ENCODE measurements around the gene CERS6. TPM values are rescaled to one million over a fixed set of nuclear protein-coding genes. Genes with fewer than 3 reads are reported as not detected.

The CERS6 gene
- total RNA-seq, 2 donors from 2014 or later = 12.5 to 16.3 TPM

- no peaks in the 10 kb centered on the region for H3K9me3 ChIP-seq
- ATAC-seq = no peak
- H3K27me3 ChIP-seq = no peaks in the 10 kb centered on the region
- TF ChIP-seq, protein P1, sequence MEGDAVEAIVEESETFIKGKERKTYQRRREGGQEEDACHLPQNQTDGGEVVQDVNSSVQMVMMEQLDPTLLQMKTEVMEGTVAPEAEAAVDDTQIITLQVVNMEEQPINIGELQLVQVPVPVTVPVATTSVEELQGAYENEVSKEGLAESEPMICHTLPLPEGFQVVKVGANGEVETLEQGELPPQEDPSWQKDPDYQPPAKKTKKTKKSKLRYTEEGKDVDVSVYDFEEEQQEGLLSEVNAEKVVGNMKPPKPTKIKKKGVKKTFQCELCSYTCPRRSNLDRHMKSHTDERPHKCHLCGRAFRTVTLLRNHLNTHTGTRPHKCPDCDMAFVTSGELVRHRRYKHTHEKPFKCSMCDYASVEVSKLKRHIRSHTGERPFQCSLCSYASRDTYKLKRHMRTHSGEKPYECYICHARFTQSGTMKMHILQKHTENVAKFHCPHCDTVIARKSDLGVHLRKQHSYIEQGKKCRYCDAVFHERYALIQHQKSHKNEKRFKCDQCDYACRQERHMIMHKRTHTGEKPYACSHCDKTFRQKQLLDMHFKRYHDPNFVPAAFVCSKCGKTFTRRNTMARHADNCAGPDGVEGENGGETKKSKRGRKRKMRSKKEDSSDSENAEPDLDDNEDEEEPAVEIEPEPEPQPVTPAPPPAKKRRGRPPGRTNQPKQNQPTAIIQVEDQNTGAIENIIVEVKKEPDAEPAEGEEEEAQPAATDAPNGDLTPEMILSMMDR (IDR thresholded peaks at IDR 0.05) = no peak
- no peak for TF ChIP-seq POLR2A (IDR thresholded peaks at IDR 0.05)
- H3K4me1 ChIP-seq = no peaks in the 10 kb centered on the region
- DNase-seq = no peak
- no peak overlapping the region for H3K4me3 ChIP-seq
- intact Hi-C loops (cut with DNase I) = no loop called here
- WGBS, 2 donors = 60 to 70% methylated on average over 2 of the region's 2 CpGs
- no peaks in the 10 kb centered on the region for H3K36me3 ChIP-seq (replicated peaks in 1 of 2; ENCODE audit: insufficient read depth in 1 of 2, low read depth in 2 of 2)
- no peak overlapping the region for H3K27ac ChIP-seq
Measured at GRCh38 chr2:168433527-168433926, 22.5 kb upstream of the CERS6 start.

GRCh38 chr2:168434146-168434545 is 21.9 kb upstream of the CERS6 start:
- Histone ChIP-seq H3K27me3 (no peaks in the 10 kb centered on the region), H3K4me1 (no peaks in the 10 kb centered on the region), H3K4me3 (no peak overlapping the region), H3K36me3 (replicated peaks in 1 of 2; ENCODE audit: insufficient read depth in 1 of 2, low read depth in 2 of 2) (no peaks in the 10 kb centered on the region), H3K27ac (no peak overlapping the region), H3K9me3 (no peaks in the 10 kb centered on the region)
- DNase-seq = peak; percentile 16 to 55 (median 48)
- 60 to 63% methylated on average over 2 of the region's 2 CpGs for WGBS, 2 donors
- no peak for ATAC-seq
- intact Hi-C loops (cut with DNase I) = no loop called here
- TF ChIP-seq, protein P1 (IDR thresholded peaks at IDR 0.05) = no peak

- no peak for TF ChIP-seq POLR2A (IDR thresholded peaks at IDR 0.05)
- TF ChIP-seq, protein P1 (IDR thresholded peaks at IDR 0.05) = no peak
- DNase-seq = no peak
- Histone ChIP-seq H3K4me1 (no peaks in the 10 kb centered on the region), H3K27me3 (no peaks in the 10 kb centered on the region), H3K9me3 (no peaks in the 10 kb centered on the region), H3K27ac (no peak overlapping the region), H3K4me3 (no peak overlapping the region), H3K36me3 (replicated peaks in 1 of 2; ENCODE audit: insufficient read depth in 1 of 2, low read depth in 2 of 2) (no peaks in the 10 kb centered on the region)
- no peak for ATAC-seq
- intact Hi-C loops (cut with DNase I) = no loop called here
Measured at GRCh38 chr2:168436840-168437239, 19.2 kb upstream of the CERS6 start.

DNA sequence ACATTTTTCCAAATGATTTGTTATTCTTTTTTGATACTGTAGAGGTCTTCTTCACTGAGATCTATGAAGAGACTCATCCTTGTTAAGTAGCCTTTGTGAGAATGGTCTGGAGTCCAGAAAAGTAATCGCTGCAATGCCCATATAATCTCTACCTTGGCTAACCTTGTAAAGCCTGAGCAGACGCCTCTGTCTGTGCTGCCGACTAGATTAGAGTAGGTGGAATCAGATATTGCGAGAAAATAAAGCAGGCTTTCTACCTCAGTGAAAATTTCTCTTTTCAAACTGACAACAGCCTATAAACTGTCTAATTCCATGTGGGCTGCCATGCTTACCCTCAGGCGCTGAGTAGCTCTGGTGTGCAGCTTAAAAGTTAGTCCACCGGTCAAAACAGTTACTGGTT is 17.5 kb upstream of the CERS6 start:
- TF ChIP-seq, protein P1 (IDR thresholded peaks at IDR 0.05) = no peak
- no peak for TF ChIP-seq POLR2A (IDR thresholded peaks at IDR 0.05)
- no peak overlapping the region for H3K27ac ChIP-seq
- no peak for DNase-seq
- no peaks in the 10 kb centered on the region for H3K9me3 ChIP-seq
- WGBS, 2 donors = 80 to 86% methylated on average over 6 of the region's 6 CpGs
- intact Hi-C loops (cut with DNase I) = no loop called here
- no peak for ATAC-seq
- H3K36me3 ChIP-seq (replicated peaks in 1 of 2; ENCODE audit: insufficient read depth in 1 of 2, low read depth in 2 of 2) = no peaks in the 10 kb centered on the region
- H3K4me3 ChIP-seq = no peak overlapping the region
- no peaks in the 10 kb centered on the region for H3K27me3 ChIP-seq
- no peaks in the 10 kb centered on the region for H3K4me1 ChIP-seq

DNA sequence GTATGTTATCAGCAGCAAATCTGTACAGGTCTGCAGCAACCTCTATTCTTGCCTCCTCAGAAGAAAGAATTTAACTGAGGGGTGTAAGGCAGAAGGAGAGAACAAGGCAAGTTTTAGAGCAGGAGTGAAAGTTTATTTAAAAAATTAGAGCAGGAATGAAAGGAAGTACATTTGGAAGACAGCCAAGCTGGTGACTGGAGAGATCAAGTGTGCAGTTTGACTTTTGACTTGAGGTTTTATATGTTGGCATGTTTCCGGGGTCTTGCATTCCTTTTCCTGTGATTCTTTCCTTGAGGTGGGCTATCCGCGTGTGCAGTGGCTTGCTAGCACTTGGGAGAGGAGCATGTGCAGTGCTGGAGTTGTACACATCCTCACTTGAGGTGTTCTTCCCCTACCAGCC is 16.5 kb upstream of the CERS6 start:
- Histone ChIP-seq H3K36me3 (replicated peaks in 1 of 2; ENCODE audit: insufficient read depth in 1 of 2, low read depth in 2 of 2) (no peaks in the 10 kb centered on the region), H3K27ac (no peak overlapping the region), H3K4me3 (no peak overlapping the region), H3K4me1 (no peaks in the 10 kb centered on the region), H3K9me3 (no peaks in the 10 kb centered on the region), H3K27me3 (no peaks in the 10 kb centered on the region)
- ATAC-seq (no peak), DNase-seq (no peak)
- intact Hi-C loops (cut with DNase I) = no loop called here
- WGBS, 2 donors = 58 to 76% methylated on average over 3 of the region's 3 CpGs
- TF ChIP-seq, protein P1 (IDR thresholded peaks at IDR 0.05) = no peak
- TF ChIP-seq POLR2A (IDR thresholded peaks at IDR 0.05) = no peak

Data from body of pancreas (tissue), 4 donors.